Keratinocyte (primary cell): ENCODE results near the gene SHC3.

Experiments used
- EZH2 ChIP-seq: IDR thresholded peaks from one replicate; pipeline ENCODE4 v1.6.1; 2012; ENCODE audit warnings: inconsistent platforms, mild to moderate bottlenecking, low read length, moderate library complexity
- TF ChIP-seq, protein P1 (sequence below), 3 experiments: IDR thresholded peaks in 1 of 3; conservative IDR thresholded peaks in 1 of 3; optimal IDR thresholded peaks in 1 of 3; 2 replicates in 2 of 3; 3 replicates in 1 of 3; pipeline versions ENCODE3 to v1.5.1; 2011; ENCODE audit warnings: low read length in 3 of 3, mild to moderate bottlenecking in 3 of 3, moderate library complexity in 2 of 3, control low read depth in 1 of 3, inconsistent platforms in 1 of 3; ENCODE audit not compliant: insufficient read depth in 2 of 3; ENCODE audit errors: extremely low read depth in 1 of 3

- TF ChIP-seq, protein P1, sequence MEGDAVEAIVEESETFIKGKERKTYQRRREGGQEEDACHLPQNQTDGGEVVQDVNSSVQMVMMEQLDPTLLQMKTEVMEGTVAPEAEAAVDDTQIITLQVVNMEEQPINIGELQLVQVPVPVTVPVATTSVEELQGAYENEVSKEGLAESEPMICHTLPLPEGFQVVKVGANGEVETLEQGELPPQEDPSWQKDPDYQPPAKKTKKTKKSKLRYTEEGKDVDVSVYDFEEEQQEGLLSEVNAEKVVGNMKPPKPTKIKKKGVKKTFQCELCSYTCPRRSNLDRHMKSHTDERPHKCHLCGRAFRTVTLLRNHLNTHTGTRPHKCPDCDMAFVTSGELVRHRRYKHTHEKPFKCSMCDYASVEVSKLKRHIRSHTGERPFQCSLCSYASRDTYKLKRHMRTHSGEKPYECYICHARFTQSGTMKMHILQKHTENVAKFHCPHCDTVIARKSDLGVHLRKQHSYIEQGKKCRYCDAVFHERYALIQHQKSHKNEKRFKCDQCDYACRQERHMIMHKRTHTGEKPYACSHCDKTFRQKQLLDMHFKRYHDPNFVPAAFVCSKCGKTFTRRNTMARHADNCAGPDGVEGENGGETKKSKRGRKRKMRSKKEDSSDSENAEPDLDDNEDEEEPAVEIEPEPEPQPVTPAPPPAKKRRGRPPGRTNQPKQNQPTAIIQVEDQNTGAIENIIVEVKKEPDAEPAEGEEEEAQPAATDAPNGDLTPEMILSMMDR (optimal IDR thresholded peaks at IDR 0.05 in 1 of 3, IDR thresholded peaks at IDR 0.05 in 1 of 3, conservative IDR thresholded peaks at IDR 0.05 in 1 of 3; ENCODE audit: extremely low read depth in 1 of 3, insufficient read depth in 2 of 3, low read length in 3 of 3): no peak
- TF ChIP-seq EZH2: no peak
Observed at GRCh38 chr9:89011683-89012082, 166.9 kb downstream of the SHC3 start.
